Mammary epithelial cell (primary cell): Measurements from ENCODE around the gene ANO2.

Experiments
- EZH2 ChIP-seq: IDR thresholded peaks from 2 replicates; pipeline ENCODE4 v1.6.1; 2012; ENCODE audit warnings: low read length, inconsistent platforms, borderline replicate concordance
- TF ChIP-seq, protein P1 (sequence below), 2 donors: IDR thresholded peaks in 1 of 2; conservative IDR thresholded peaks in 1 of 2; 2 replicates each; pipeline ENCODE4 v1.5.1; 2011 to 2012; ENCODE audit warnings: inconsistent platforms in 2 of 2, low read length in 2 of 2, mild to moderate bottlenecking in 2 of 2, control low read depth in 1 of 2, low read depth in 1 of 2; ENCODE audit not compliant: insufficient read depth in 1 of 2; ENCODE audit errors: extremely low read depth in 1 of 2

DNA sequence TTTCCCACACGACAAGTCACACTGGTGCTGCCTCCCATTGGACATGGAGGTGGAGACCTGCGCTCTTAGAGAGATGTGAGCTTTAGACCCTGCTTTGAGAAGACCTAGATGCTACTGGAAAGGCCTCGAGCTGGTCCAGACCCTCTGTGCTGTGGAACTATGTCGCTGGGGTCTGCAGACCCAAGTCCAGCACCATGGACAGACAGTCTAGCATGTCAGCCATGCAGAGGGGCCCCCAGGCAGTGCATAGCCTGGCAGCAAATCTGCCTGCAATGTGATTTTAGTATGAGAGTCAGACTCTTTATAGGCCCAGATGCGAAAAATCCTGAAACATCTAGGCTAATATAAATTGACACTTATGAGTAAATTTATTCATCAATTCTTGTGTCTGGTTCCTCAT is 371.7 kb downstream of the ANO2 start:
- TF ChIP-seq, protein P1, sequence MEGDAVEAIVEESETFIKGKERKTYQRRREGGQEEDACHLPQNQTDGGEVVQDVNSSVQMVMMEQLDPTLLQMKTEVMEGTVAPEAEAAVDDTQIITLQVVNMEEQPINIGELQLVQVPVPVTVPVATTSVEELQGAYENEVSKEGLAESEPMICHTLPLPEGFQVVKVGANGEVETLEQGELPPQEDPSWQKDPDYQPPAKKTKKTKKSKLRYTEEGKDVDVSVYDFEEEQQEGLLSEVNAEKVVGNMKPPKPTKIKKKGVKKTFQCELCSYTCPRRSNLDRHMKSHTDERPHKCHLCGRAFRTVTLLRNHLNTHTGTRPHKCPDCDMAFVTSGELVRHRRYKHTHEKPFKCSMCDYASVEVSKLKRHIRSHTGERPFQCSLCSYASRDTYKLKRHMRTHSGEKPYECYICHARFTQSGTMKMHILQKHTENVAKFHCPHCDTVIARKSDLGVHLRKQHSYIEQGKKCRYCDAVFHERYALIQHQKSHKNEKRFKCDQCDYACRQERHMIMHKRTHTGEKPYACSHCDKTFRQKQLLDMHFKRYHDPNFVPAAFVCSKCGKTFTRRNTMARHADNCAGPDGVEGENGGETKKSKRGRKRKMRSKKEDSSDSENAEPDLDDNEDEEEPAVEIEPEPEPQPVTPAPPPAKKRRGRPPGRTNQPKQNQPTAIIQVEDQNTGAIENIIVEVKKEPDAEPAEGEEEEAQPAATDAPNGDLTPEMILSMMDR (conservative IDR thresholded peaks at IDR 0.05 in 1 of 2, IDR thresholded peaks at IDR 0.05 in 1 of 2; ENCODE audit: extremely low read depth in 1 of 2, insufficient read depth in 1 of 2, low read depth in 1 of 2, low read length in 2 of 2): no peak
- TF ChIP-seq EZH2: no peak
